ENCODE results near the gene CD9. TPM values are rescaled to one million over a fixed set of nuclear protein-coding genes. Genes with fewer than 3 reads are reported as not detected.

The CD9 gene
- polyA plus RNA-seq, 2 donors, result 467 to 898 TPM

- Histone ChIP-seq H3K27ac (ENCODE audit: low read depth in 2 of 2, low read length in 1 of 2) (no peak overlapping the region), H3K4me1 (ENCODE audit: control insufficient read depth in 2 of 2, insufficient read depth in 2 of 2, low read length in 1 of 2) (peaks cover 0 to 4% of the 10 kb centered on the region in 2 donors), H3K36me3 (ENCODE audit: control insufficient read depth in 2 of 2, insufficient read depth in 2 of 2, low read length in 1 of 2) (no peaks in the 10 kb centered on the region), H3K4me3 (ENCODE audit: low read depth in 1 of 2, low read length in 2 of 2) (no peak overlapping the region), H3K27me3 (ENCODE audit: control insufficient read depth in 1 of 2, insufficient read depth in 2 of 2, low read length in 2 of 2) (no peaks in the 10 kb centered on the region), H3K9me3 (ENCODE audit: control insufficient read depth in 2 of 2, insufficient read depth in 1 of 2, low read depth in 1 of 2, low read length in 1 of 2) (no peaks in the 10 kb centered on the region)
- 80 to 85% methylated on average over 8 of the region's 8 CpGs for WGBS, 2 donors
These were observed 36.7 kb upstream of the CD9 start for GRCh38 chr12:6163416-6164060.

GRCh38 chr12:6165395-6165794, 34.8 kb upstream of the CD9 start:
- no peak overlapping the region for H3K4me3 ChIP-seq (ENCODE audit: low read depth in 1 of 2, low read length in 2 of 2)
- H3K27ac ChIP-seq (ENCODE audit: low read depth in 2 of 2, low read length in 1 of 2), result no peak overlapping the region
- no peaks in the 10 kb centered on the region for H3K27me3 ChIP-seq (ENCODE audit: control insufficient read depth in 1 of 2, insufficient read depth in 2 of 2, low read length in 2 of 2)
- H3K9me3 ChIP-seq (ENCODE audit: control insufficient read depth in 2 of 2, insufficient read depth in 1 of 2, low read depth in 1 of 2, low read length in 1 of 2), result no peaks in the 10 kb centered on the region
- peaks cover 0 to 4% of the 10 kb centered on the region in 2 donors for H3K4me1 ChIP-seq (ENCODE audit: control insufficient read depth in 2 of 2, insufficient read depth in 2 of 2, low read length in 1 of 2)
- 76 to 82% methylated on average over 2 of the region's 2 CpGs for WGBS, 2 donors
- no peaks in the 10 kb centered on the region for H3K36me3 ChIP-seq (ENCODE audit: control insufficient read depth in 2 of 2, insufficient read depth in 2 of 2, low read length in 1 of 2)

DNA sequence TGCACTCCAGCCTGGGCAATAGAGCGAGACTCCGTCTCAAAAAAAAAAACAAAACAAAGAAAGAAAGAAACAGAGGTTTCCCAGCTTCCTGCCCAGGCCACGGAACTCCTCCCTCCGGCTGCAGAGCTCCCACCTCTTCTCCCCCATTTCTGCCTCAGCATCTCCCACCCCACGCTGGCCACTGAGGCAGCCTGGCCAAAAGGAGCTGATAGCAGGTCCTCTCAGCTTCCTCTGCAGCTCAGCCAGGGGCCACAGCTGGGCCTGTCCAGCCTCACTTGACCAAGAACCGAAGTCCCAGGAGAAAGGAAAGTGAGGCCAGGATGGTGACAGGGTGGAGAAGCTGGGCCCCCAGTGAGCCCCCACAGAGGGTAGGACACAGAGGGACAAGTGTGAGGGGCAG, 33.4 kb upstream of the CD9 start:
- H3K36me3 ChIP-seq (ENCODE audit: control insufficient read depth in 2 of 2, insufficient read depth in 2 of 2, low read length in 1 of 2), result no peaks in the 10 kb centered on the region
- H3K27ac ChIP-seq (ENCODE audit: low read depth in 2 of 2, low read length in 1 of 2), result peak overlapping the region in 1 of 2 donors; percentile 28
- no peaks in the 10 kb centered on the region for H3K27me3 ChIP-seq (ENCODE audit: control insufficient read depth in 1 of 2, insufficient read depth in 2 of 2, low read length in 2 of 2)
- WGBS, 2 donors, result 84 to 91% methylated on average over 4 to 6 of the region's 6 CpGs
- no peaks in the 10 kb centered on the region for H3K9me3 ChIP-seq (ENCODE audit: control insufficient read depth in 2 of 2, insufficient read depth in 1 of 2, low read depth in 1 of 2, low read length in 1 of 2)
- H3K4me1 ChIP-seq (ENCODE audit: control insufficient read depth in 2 of 2, insufficient read depth in 2 of 2, low read length in 1 of 2), result peaks cover 0 to 4% of the 10 kb centered on the region in 2 donors
- no peak overlapping the region for H3K4me3 ChIP-seq (ENCODE audit: low read depth in 1 of 2, low read length in 2 of 2)

DNA sequence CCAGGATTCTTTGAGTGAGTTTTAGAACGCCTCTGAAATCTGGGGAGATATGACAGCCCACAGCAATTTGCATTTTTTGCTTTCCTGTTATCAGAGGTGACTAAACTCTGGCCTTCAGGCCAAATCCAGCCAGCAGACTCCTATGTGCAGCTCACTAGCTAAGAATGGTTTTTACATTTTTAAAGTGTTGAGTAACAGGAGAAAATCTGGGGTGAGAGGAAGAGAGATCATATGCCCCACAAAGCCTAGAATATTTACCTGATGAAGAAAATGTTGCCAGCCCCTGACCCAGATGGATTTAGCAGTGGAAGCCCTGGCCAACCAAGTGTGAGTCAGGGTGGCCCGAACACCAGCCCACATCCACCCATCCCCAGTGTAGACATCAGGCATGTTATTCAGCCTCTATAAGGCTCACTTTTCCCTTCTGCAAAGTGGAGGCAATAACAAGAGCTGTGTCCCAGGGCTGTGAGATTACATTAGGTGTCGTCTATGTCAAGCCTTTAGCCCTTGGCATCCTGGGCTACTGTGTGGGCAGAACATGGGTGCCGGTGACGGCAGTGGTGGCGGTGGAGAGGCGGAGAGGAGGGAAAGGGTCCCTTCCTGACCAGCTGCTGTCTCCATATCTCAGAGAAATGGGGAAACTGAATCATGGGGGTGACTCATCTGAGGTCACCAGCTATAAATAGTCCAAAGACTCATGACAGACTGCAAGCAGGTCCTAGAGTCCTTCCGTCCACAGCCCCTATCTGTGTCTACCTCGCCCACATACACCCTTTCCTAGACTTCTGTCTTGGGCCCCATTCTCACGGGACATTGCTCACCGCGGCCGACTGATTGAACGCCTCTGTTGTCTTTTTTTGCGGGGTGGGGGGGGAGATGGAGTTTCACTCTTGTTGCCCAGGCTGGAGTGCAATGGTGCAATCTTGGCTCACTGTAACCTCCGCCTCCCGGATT, 32.6 kb upstream of the CD9 start:
- H3K27ac ChIP-seq (ENCODE audit: low read depth in 2 of 2, low read length in 1 of 2), result peak overlapping the region; percentile 65 to 68
- 66 to 68% methylated on average over 17 of the region's 17 CpGs for WGBS, 2 donors
- peaks cover 0 to 4% of the 10 kb centered on the region in 2 donors for H3K4me1 ChIP-seq (ENCODE audit: control insufficient read depth in 2 of 2, insufficient read depth in 2 of 2, low read length in 1 of 2)
- H3K4me3 ChIP-seq (ENCODE audit: low read depth in 1 of 2, low read length in 2 of 2), result no peak overlapping the region
- H3K27me3 ChIP-seq (ENCODE audit: control insufficient read depth in 1 of 2, insufficient read depth in 2 of 2, low read length in 2 of 2), result no peaks in the 10 kb centered on the region
- no peaks in the 10 kb centered on the region for H3K9me3 ChIP-seq (ENCODE audit: control insufficient read depth in 2 of 2, insufficient read depth in 1 of 2, low read depth in 1 of 2, low read length in 1 of 2)
- H3K36me3 ChIP-seq (ENCODE audit: control insufficient read depth in 2 of 2, insufficient read depth in 2 of 2, low read length in 1 of 2), result no peaks in the 10 kb centered on the region

GRCh38 chr12:6171409-6172015, 28.7 kb upstream of the CD9 start:
- Histone ChIP-seq H3K36me3 (ENCODE audit: control insufficient read depth in 2 of 2, insufficient read depth in 2 of 2, low read length in 1 of 2) (no peaks in the 10 kb centered on the region), H3K27me3 (ENCODE audit: control insufficient read depth in 1 of 2, insufficient read depth in 2 of 2, low read length in 2 of 2) (no peaks in the 10 kb centered on the region), H3K27ac (ENCODE audit: low read depth in 2 of 2, low read length in 1 of 2) (peak overlapping the region in 1 of 2 donors; percentile 9), H3K4me1 (ENCODE audit: control insufficient read depth in 2 of 2, insufficient read depth in 2 of 2, low read length in 1 of 2) (peaks cover 0 to 4% of the 10 kb centered on the region in 2 donors), H3K9me3 (ENCODE audit: control insufficient read depth in 2 of 2, insufficient read depth in 1 of 2, low read depth in 1 of 2, low read length in 1 of 2) (no peaks in the 10 kb centered on the region), H3K4me3 (ENCODE audit: low read depth in 1 of 2, low read length in 2 of 2) (no peak overlapping the region)
- 75 to 86% methylated on average over 21 of the region's 21 CpGs for WGBS, 2 donors

DNA sequence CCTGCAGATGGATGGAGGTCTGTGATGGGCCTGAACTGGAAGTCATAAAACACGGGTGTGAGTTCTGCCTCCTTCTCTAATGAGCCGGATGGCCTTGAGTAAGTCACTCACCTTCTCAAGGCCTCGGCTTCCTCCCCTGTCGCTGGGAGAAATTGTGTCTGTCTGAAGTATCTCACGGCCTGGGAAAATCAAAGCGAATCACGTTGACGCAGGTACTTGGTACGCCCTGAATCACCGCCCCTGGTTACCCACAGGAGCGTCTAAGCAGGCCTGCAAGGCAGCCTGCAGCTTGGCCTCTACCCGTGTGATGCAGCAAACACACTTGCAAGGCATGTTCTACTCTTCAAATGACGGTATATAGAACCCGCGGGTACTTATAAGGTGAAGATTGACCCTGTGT, 28.1 kb upstream of the CD9 start:
- H3K4me1 ChIP-seq (ENCODE audit: control insufficient read depth in 2 of 2, insufficient read depth in 2 of 2, low read length in 1 of 2), result peaks cover 0 to 4% of the 10 kb centered on the region in 2 donors
- no peak overlapping the region for H3K4me3 ChIP-seq (ENCODE audit: low read depth in 1 of 2, low read length in 2 of 2)
- 86 to 91% methylated on average over 15 of the region's 15 CpGs for WGBS, 2 donors
- peak overlapping the region in 1 of 2 donors; percentile 9 for H3K27ac ChIP-seq (ENCODE audit: low read depth in 2 of 2, low read length in 1 of 2)
- no peaks in the 10 kb centered on the region for H3K36me3 ChIP-seq (ENCODE audit: control insufficient read depth in 2 of 2, insufficient read depth in 2 of 2, low read length in 1 of 2)
- no peaks in the 10 kb centered on the region for H3K9me3 ChIP-seq (ENCODE audit: control insufficient read depth in 2 of 2, insufficient read depth in 1 of 2, low read depth in 1 of 2, low read length in 1 of 2)
- no peaks in the 10 kb centered on the region for H3K27me3 ChIP-seq (ENCODE audit: control insufficient read depth in 1 of 2, insufficient read depth in 2 of 2, low read length in 2 of 2)

DNA sequence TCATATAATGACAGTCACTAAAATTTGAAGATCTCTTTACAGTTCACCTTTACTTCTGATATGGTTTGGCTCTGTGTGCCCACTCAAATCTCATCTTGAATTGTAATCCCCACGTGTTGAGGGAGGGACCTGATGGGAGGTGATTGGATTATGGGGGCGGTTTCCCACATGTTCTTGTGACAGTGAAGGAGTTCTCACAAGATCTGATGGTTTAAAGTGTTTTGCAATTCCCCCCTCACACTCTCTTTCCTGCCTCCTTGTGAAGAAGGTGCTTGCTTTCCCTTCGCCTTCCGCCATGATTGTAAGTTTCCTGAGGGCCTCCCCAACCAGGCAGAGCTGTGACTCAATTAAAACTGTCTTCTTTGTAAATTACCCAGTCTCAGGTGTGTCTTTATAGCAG, 27.3 kb upstream of the CD9 start:
- no peak overlapping the region for H3K27ac ChIP-seq (ENCODE audit: low read depth in 2 of 2, low read length in 1 of 2)
- H3K4me3 ChIP-seq (ENCODE audit: low read depth in 1 of 2, low read length in 2 of 2), result no peak overlapping the region
- H3K27me3 ChIP-seq (ENCODE audit: control insufficient read depth in 1 of 2, insufficient read depth in 2 of 2, low read length in 2 of 2), result no peaks in the 10 kb centered on the region
- no peaks in the 10 kb centered on the region for H3K36me3 ChIP-seq (ENCODE audit: control insufficient read depth in 2 of 2, insufficient read depth in 2 of 2, low read length in 1 of 2)
- H3K4me1 ChIP-seq (ENCODE audit: control insufficient read depth in 2 of 2, insufficient read depth in 2 of 2, low read length in 1 of 2), result no peaks in the 10 kb centered on the region
- WGBS, 2 donors, result 70 to 75% methylated on average over 4 of the region's 4 CpGs
- no peaks in the 10 kb centered on the region for H3K9me3 ChIP-seq (ENCODE audit: control insufficient read depth in 2 of 2, insufficient read depth in 1 of 2, low read depth in 1 of 2, low read length in 1 of 2)

GRCh38 chr12:6177642-6178358, 22.4 kb upstream of the CD9 start:
- H3K27me3 ChIP-seq (ENCODE audit: control insufficient read depth in 1 of 2, insufficient read depth in 2 of 2, low read length in 2 of 2), result no peaks in the 10 kb centered on the region
- no peaks in the 10 kb centered on the region for H3K36me3 ChIP-seq (ENCODE audit: control insufficient read depth in 2 of 2, insufficient read depth in 2 of 2, low read length in 1 of 2)
- no peak overlapping the region for H3K27ac ChIP-seq (ENCODE audit: low read depth in 2 of 2, low read length in 1 of 2)
- no peaks in the 10 kb centered on the region for H3K9me3 ChIP-seq (ENCODE audit: control insufficient read depth in 2 of 2, insufficient read depth in 1 of 2, low read depth in 1 of 2, low read length in 1 of 2)
- WGBS, 2 donors, result 88 to 93% methylated on average over 10 of the region's 10 CpGs
- no peak overlapping the region for H3K4me3 ChIP-seq (ENCODE audit: low read depth in 1 of 2, low read length in 2 of 2)
- H3K4me1 ChIP-seq (ENCODE audit: control insufficient read depth in 2 of 2, insufficient read depth in 2 of 2, low read length in 1 of 2), result peaks cover 0 to 24% of the 10 kb centered on the region in 2 donors

Measured in esophagus (tissue), 2 donors.